Gastrocnemius medialis (tissue), 4 donors: ENCODE results near the gene MMP17.
"Not testable (repeated sequence)": the region's sequence is repeated elsewhere in the genome, so short reads cannot be mapped to it uniquely, and the experiment has no call there.

ENCODE experiments used
- CTCF ChIP-seq, 5 experiments: fragments of 450-650 bp in 3 of 5; fragments of 200-600 bp in 2 of 5; sonication (generic) in 2 of 5; IDR thresholded peaks in 4 of 5; conservative IDR thresholded peaks in 1 of 5; 1 replicate in 4 of 5; 2 replicates in 1 of 5; pipeline ENCODE4 v1.5.1; 2016 to 2019; ENCODE audit warnings: antibody characterized with exemption in 5 of 5, mild to moderate bottlenecking in 3 of 5, moderate library complexity in 3 of 5
- POLR2A ChIP-seq, 2 donors: fragments of 450-650 bp; IDR thresholded peaks; one replicate each; pipeline ENCODE4 v1.6.1; 2017; ENCODE audit warnings: antibody characterized with exemption in 2 of 2, mild to moderate bottlenecking in 2 of 2, moderate library complexity in 2 of 2

- TF ChIP-seq POLR2A (IDR thresholded peaks at IDR 0.05); CTCF (IDR thresholded peaks at IDR 0.05 in 4 of 5, conservative IDR thresholded peaks at IDR 0.05 in 1 of 5): not testable (repeated sequence)
Measured at GRCh38 chr12:131809476-131810254, 18.5 kb upstream of the MMP17 start.
